Sigmoid colon (tissue), 3 donors: ENCODE measurements around the gene MYPOP.

Experiments
- CTCF ChIP-seq, 4 experiments: fragments of 450-650 bp in 3 of 4; fragments of 200-600 bp in 1 of 4; IDR thresholded peaks; one replicate each; pipeline ENCODE4 v1.5.1; 2016 to 2019; ENCODE audit warnings: antibody characterized with exemption in 4 of 4, mild to moderate bottlenecking in 3 of 4, moderate library complexity in 2 of 4
- POLR2A ChIP-seq, 2 donors: fragments of 450-650 bp; IDR thresholded peaks; one replicate each; pipeline ENCODE4 v1.6.1; 2016; ENCODE audit warnings: antibody characterized with exemption in 2 of 2, mild to moderate bottlenecking in 2 of 2, moderate library complexity in 2 of 2

- TF ChIP-seq POLR2A (IDR thresholded peaks at IDR 0.05) (no peak), CTCF (IDR thresholded peaks at IDR 0.05) (no peak)
These were observed 28.6 kb upstream of the MYPOP start for GRCh38 chr19:45931055-45931454.
